Stomach (tissue), 4 donors: ENCODE data around the gene ZC3H12D.

Experiments
- CTCF ChIP-seq, 7 experiments: fragments of 450-650 bp in 4 of 7; fragments of 200-600 bp in 3 of 7; sonication (generic) in 3 of 7; IDR thresholded peaks; one replicate each; pipeline ENCODE4 v1.5.1; 2016 to 2019; ENCODE audit warnings: antibody characterized with exemption in 7 of 7, control low read depth in 2 of 7, mild to moderate bottlenecking in 1 of 7
- EP300 ChIP-seq: sonication (generic); formaldehyde crosslinking; IDR thresholded peaks from one replicate; pipeline ENCODE4 v1.6.1; 2017; ENCODE audit warnings: antibody characterized with exemption
- POLR2A ChIP-seq, 4 donors: fragments of 450-650 bp; IDR thresholded peaks; one replicate each; pipeline ENCODE4 v1.6.1; 2016; ENCODE audit warnings: antibody characterized with exemption in 4 of 4, control low read depth in 2 of 4, mild to moderate bottlenecking in 1 of 4, moderate library complexity in 1 of 4
- POLR2AphosphoS5 ChIP-seq, 3 donors: sonication (generic); formaldehyde crosslinking; IDR thresholded peaks; one replicate each; pipeline ENCODE4 v1.6.1; 2016; ENCODE audit warnings: antibody characterized with exemption in 3 of 3

GRCh38 chr6:149421132-149421531 lies 63.7 kb downstream of the ZC3H12D start:
- TF ChIP-seq CTCF (IDR thresholded peaks at IDR 0.05): no peak
- no peak for TF ChIP-seq POLR2AphosphoS5 (IDR thresholded peaks at IDR 0.05)
- TF ChIP-seq POLR2A (IDR thresholded peaks at IDR 0.05): no peak
- no peak for TF ChIP-seq EP300
